Hepatocyte (in vitro differentiated cells): ENCODE results near the gene RUNDC1. TPM values are rescaled to one million over a fixed set of nuclear protein-coding genes. Genes with fewer than 3 reads are reported as not detected.

Experiments used
- DNase-seq: peaks from one replicate; pipeline ENCODE4 v3.0.0-alpha.2; 2016; ENCODE audit warnings: low spot score
- H2AFZ ChIP-seq: fragments of 200-600 bp; sonication (generic); 2 replicates; pipeline ENCODE4 v1.6.0; 2016; ENCODE audit warnings: antibody characterized with exemption, mild to moderate bottlenecking
- H3K27ac ChIP-seq: fragments of 200-600 bp; sonication (generic); 2 replicates; pipeline ENCODE4 v1.5.1; 2016; ENCODE audit warnings: mild to moderate bottlenecking
- H3K27me3 ChIP-seq: fragments of 200-600 bp; sonication (generic); 2 replicates; pipeline ENCODE4 v1.6.1; 2016
- H3K36me3 ChIP-seq: fragments of 200-600 bp; sonication (generic); replicated peaks from 2 replicates; pipeline ENCODE4 v1.5.1; 2016; ENCODE audit warnings: low read depth; ENCODE audit not compliant: insufficient read depth
- H3K4me1 ChIP-seq: fragments of 200-600 bp; sonication (generic); 2 replicates; pipeline ENCODE4 v1.5.1; 2016; ENCODE audit warnings: mild to moderate bottlenecking, moderate library complexity; ENCODE audit not compliant: insufficient read depth
- H3K4me2 ChIP-seq: fragments of 200-600 bp; sonication (generic); 2 replicates; pipeline ENCODE4 v1.6.0; 2016
- H3K4me3 ChIP-seq: fragments of 200-600 bp; sonication (generic); 2 replicates; pipeline ENCODE4 v1.5.1; 2016; ENCODE audit warnings: mild to moderate bottlenecking
- H3K79me2 ChIP-seq: fragments of 200-600 bp; sonication (generic); 2 replicates; pipeline ENCODE4 v1.6.0; 2017; ENCODE audit warnings: mild to moderate bottlenecking
- H3K9me2 ChIP-seq: fragments of 200-600 bp; sonication (generic); replicated peaks from 2 replicates; pipeline ENCODE4 v1.6.0; 2017; ENCODE audit warnings: mild to moderate bottlenecking; ENCODE audit not compliant: insufficient read depth
- H3K9me3 ChIP-seq: fragments of 200-600 bp; sonication (generic); 2 replicates; pipeline ENCODE4 v1.5.1; 2016; ENCODE audit warnings: low read depth, mild to moderate bottlenecking
- H4K20me1 ChIP-seq: fragments of 200-600 bp; sonication (generic); 2 replicates; pipeline ENCODE4 v1.6.0; 2016; ENCODE audit warnings: mild to moderate bottlenecking; ENCODE audit not compliant: insufficient read depth, poor library complexity, severe bottlenecking
- CTCF ChIP-seq: fragments of 200-600 bp; sonication (generic); IDR thresholded peaks from 2 replicates; pipeline ENCODE4 v1.5.1; 2016; ENCODE audit warnings: antibody characterized with exemption, mild to moderate bottlenecking; ENCODE audit not compliant: poor library complexity
- EZH2 ChIP-seq: fragments of 200-600 bp; sonication (generic); IDR thresholded peaks from 2 replicates; pipeline ENCODE4 v1.6.1; 2016; ENCODE audit warnings: antibody characterized with exemption, mild to moderate bottlenecking, borderline replicate concordance
- EZH2phosphoT487 ChIP-seq: fragments of 200-600 bp; sonication (generic); IDR thresholded peaks from one replicate; pipeline ENCODE4 v1.6.1; 2018; ENCODE audit warnings: antibody characterized with exemption, mild to moderate bottlenecking, low read depth, moderate library complexity; ENCODE audit not compliant: unreplicated experiment, severe bottlenecking
- WGBS: methylation state at CpG from one replicate; pipeline ENCODE4 v1.1.6; 2016; ENCODE audit warnings: low lambda C conversion rate; ENCODE audit errors: missing lambda C conversion rate; 5-methylcytosine and 5-hydroxymethylcytosine counted together
- polyA plus RNA-seq: library from polyadenylated mRNA; unstranded; fragments of >200 nt; fragmentation: Nextera tagmentation; extraction: Ambion mirVana; gene quantifications from 2 replicates; pipeline ENCODE4 v1.2.1, GENCODE V29; 2016
- small RNA-seq: library from RNA; depleted of rRNA; stranded (forward); fragments of <200 nt; gene quantifications from one replicate; pipeline ENCODE3, GENCODE V24; 2014
- total RNA-seq: library from RNA; depleted of rRNA; stranded (reverse); fragments of >200 nt; gene quantifications from 2 replicates; pipeline ENCODE4 v1.2.3, GENCODE V29; 2014

Gene RUNDC1
- total and polyA plus RNA-seq, 2 experiments from 2014 or later: 11.4 to 20.3 TPM

- Histone ChIP-seq H3K9me2 (no peaks in the 10 kb centered on the region), H3K4me3 (no peak overlapping the region), H3K9me3 (no peaks in the 10 kb centered on the region), H3K27ac (no peak overlapping the region), H3K27me3 (no peaks in the 10 kb centered on the region), H3K79me2 (no peaks in the 10 kb centered on the region), H3K4me1 (no peaks in the 10 kb centered on the region), H2AFZ (no peak overlapping the region), H3K4me2 (no peak overlapping the region), H3K36me3 (no peaks in the 10 kb centered on the region), H4K20me1 (no peaks in the 10 kb centered on the region)
- no peak for DNase-seq
- no peak for TF ChIP-seq EZH2phosphoT487
- TF ChIP-seq CTCF: no peak
- no peak for TF ChIP-seq EZH2
- 63% methylated on average over 2 of the region's 2 CpGs for WGBS
Observed at GRCh38 chr17:43040655-43041054, 60.3 kb downstream of the RUNDC1 start.

- Histone ChIP-seq H2AFZ (no peak overlapping the region), H3K4me2 (no peak overlapping the region)
- DNase-seq: no peak
Observed at GRCh38 chr17:43042025-43042628, 61.8 kb downstream of the RUNDC1 start.

More at GRCh38 chr17:43042025-43042628, 61.8 kb downstream of the RUNDC1 start:
- Histone ChIP-seq H3K27ac (no peak overlapping the region), H3K9me2 (no peaks in the 10 kb centered on the region), H3K27me3 (no peaks in the 10 kb centered on the region), H4K20me1 (no peaks in the 10 kb centered on the region), H3K4me3 (no peak overlapping the region), H3K4me1 (no peaks in the 10 kb centered on the region), H3K9me3 (no peaks in the 10 kb centered on the region), H3K36me3 (no peaks in the 10 kb centered on the region), H3K79me2 (no peaks in the 10 kb centered on the region)
- WGBS: 61% methylated on average over 5 of the region's 5 CpGs
- TF ChIP-seq EZH2 (no peak), EZH2phosphoT487 (no peak), CTCF (no peak)

Small RNA genes within 50 kb of the gene (small RNA-seq; reads per million reads assigned to genes)
- gene AARSD1 (not detected), gene RF00561 (not detected)

Other genes starting within 250 kb of the RUNDC1 start
- 12.5 and 22.5 TPM in 2 replicates for gene EZH1, start 235.5 kb upstream of the RUNDC1 start, total RNA-seq
- 9.5 and 18.4 TPM in 2 replicates for gene EZH1, start 235.5 kb upstream of the RUNDC1 start, polyA plus RNA-seq
- gene RAMP2, start 219.3 kb upstream of the RUNDC1 start, total RNA-seq: 8.7 and 13.1 TPM in 2 replicates
- gene RAMP2, start 219.3 kb upstream of the RUNDC1 start, polyA plus RNA-seq: 48.7 and 62.3 TPM in 2 replicates
- gene VPS25, start 207.1 kb upstream of the RUNDC1 start, total RNA-seq: 89.9 and 107 TPM in 2 replicates
- 121 and 125 TPM in 2 replicates for gene VPS25, start 207.1 kb upstream of the RUNDC1 start, polyA plus RNA-seq
- 1.0 and 1.5 TPM in 2 replicates for gene WNK4, start 200.0 kb upstream of the RUNDC1 start, total RNA-seq
- 1.7 and 2.2 TPM in 2 replicates for gene WNK4, start 200.0 kb upstream of the RUNDC1 start, polyA plus RNA-seq
- gene COA3, start 181.9 kb upstream of the RUNDC1 start, total RNA-seq: 117 and 133 TPM in 2 replicates
- 219 and 252 TPM in 2 replicates for gene COA3, start 181.9 kb upstream of the RUNDC1 start, polyA plus RNA-seq
- 0.08 and 1.2 TPM in 2 replicates for gene CNTD1, start 181.7 kb upstream of the RUNDC1 start, total RNA-seq
- 1.5 and 2.4 TPM in 2 replicates for gene CNTD1, start 181.7 kb upstream of the RUNDC1 start, polyA plus RNA-seq
- 68.7 and 73.4 TPM in 2 replicates for gene BECN1, start 156.3 kb upstream of the RUNDC1 start, total RNA-seq
- 70.4 and 75.2 TPM in 2 replicates for gene BECN1, start 156.3 kb upstream of the RUNDC1 start, polyA plus RNA-seq
- gene PSME3, start 147.2 kb upstream of the RUNDC1 start, total RNA-seq: 86.4 and 89.0 TPM in 2 replicates
- 99.4 and 99.5 TPM in 2 replicates for gene PSME3, start 147.2 kb upstream of the RUNDC1 start, polyA plus RNA-seq
- 0.92 and 1.1 TPM in 2 replicates for gene AOC2, start 136.0 kb upstream of the RUNDC1 start, total RNA-seq
- gene AOC2, start 136.0 kb upstream of the RUNDC1 start, polyA plus RNA-seq: 1.3 and 2.2 TPM in 2 replicates
- 1.0 and 1.9 TPM in 2 replicates for gene AOC3, start 129.4 kb upstream of the RUNDC1 start, total RNA-seq
- gene AOC3, start 129.4 kb upstream of the RUNDC1 start, polyA plus RNA-seq: 2.3 and 2.5 TPM in 2 replicates
- 14.2 and 18.2 TPM in 2 replicates for gene G6PC1, start 79.8 kb upstream of the RUNDC1 start, total RNA-seq
- gene G6PC1, start 79.8 kb upstream of the RUNDC1 start, polyA plus RNA-seq: 8.2 and 24.2 TPM in 2 replicates
- 16.9 and 25.8 TPM in 2 replicates for gene AARSD1, start 16.1 kb upstream of the RUNDC1 start, total RNA-seq
- gene AARSD1, start 16.1 kb upstream of the RUNDC1 start, polyA plus RNA-seq: 41.0 and 50.5 TPM in 2 replicates
- 0.64 and 2.4 TPM in 2 replicates for gene PTGES3L, start 485 bp upstream of the RUNDC1 start, total RNA-seq
- 0.40 and 0.73 TPM in 2 replicates for gene PTGES3L, start 485 bp upstream of the RUNDC1 start, polyA plus RNA-seq
- gene RPL27, start 17.9 kb downstream of the RUNDC1 start, total RNA-seq: 1,020 and 1,179 TPM in 2 replicates
- 580 and 602 TPM in 2 replicates for gene RPL27, start 17.9 kb downstream of the RUNDC1 start, polyA plus RNA-seq
- 14.4 and 18.4 TPM in 2 replicates for gene IFI35, start 26.2 kb downstream of the RUNDC1 start, total RNA-seq
- gene IFI35, start 26.2 kb downstream of the RUNDC1 start, polyA plus RNA-seq: 27.5 and 37.8 TPM in 2 replicates
- gene VAT1, start 41.8 kb downstream of the RUNDC1 start, total RNA-seq: 181 and 207 TPM in 2 replicates
- gene VAT1, start 41.8 kb downstream of the RUNDC1 start, polyA plus RNA-seq: 219 and 251 TPM in 2 replicates
- 4.6 and 6.3 TPM in 2 replicates for gene RND2, start 44.7 kb downstream of the RUNDC1 start, total RNA-seq
- gene RND2, start 44.7 kb downstream of the RUNDC1 start, polyA plus RNA-seq: 2.6 and 3.2 TPM in 2 replicates
- 4.8 and 8.0 TPM in 2 replicates for gene BRCA1, start 144.8 kb downstream of the RUNDC1 start, total RNA-seq
- gene BRCA1, start 144.8 kb downstream of the RUNDC1 start, polyA plus RNA-seq: 6.2 and 7.0 TPM in 2 replicates
- gene NBR1, start 190.6 kb downstream of the RUNDC1 start, total RNA-seq: 82.4 and 82.7 TPM in 2 replicates
- 37.6 and 37.7 TPM in 2 replicates for gene NBR1, start 190.6 kb downstream of the RUNDC1 start, polyA plus RNA-seq
- gene TMEM106A, start 231.3 kb downstream of the RUNDC1 start, total RNA-seq: 6.7 and 11.4 TPM in 2 replicates
- gene TMEM106A, start 231.3 kb downstream of the RUNDC1 start, polyA plus RNA-seq: 7.2 and 8.4 TPM in 2 replicates
- not detected in 2 replicates for gene CCDC200, start 248.1 kb downstream of the RUNDC1 start, total RNA-seq
- 2.8 and 3.2 TPM in 2 replicates for gene CCDC200, start 248.1 kb downstream of the RUNDC1 start, polyA plus RNA-seq